IPS-18c (cell line): ENCODE data around the gene C10orf105.

Experiments used
- H3K4me3 ChIP-seq: 2 replicates; pipeline ENCODE4 v1.7.0; 2013; ENCODE audit warnings: low read depth, mild to moderate bottlenecking, low read length, moderate library complexity; ENCODE audit not compliant: insufficient read depth
- H3K9me3 ChIP-seq: one replicate; pipeline ENCODE4 v1.6.1; 2013; ENCODE audit warnings: mild to moderate bottlenecking, low read length, moderate library complexity; ENCODE audit not compliant: control insufficient read depth, insufficient read depth

C10orf105 gene

GRCh38 chr10:71677261-71677660 is 42.3 kb downstream of the C10orf105 start:
- no peaks in the 10 kb centered on the region for H3K9me3 ChIP-seq

DNA sequence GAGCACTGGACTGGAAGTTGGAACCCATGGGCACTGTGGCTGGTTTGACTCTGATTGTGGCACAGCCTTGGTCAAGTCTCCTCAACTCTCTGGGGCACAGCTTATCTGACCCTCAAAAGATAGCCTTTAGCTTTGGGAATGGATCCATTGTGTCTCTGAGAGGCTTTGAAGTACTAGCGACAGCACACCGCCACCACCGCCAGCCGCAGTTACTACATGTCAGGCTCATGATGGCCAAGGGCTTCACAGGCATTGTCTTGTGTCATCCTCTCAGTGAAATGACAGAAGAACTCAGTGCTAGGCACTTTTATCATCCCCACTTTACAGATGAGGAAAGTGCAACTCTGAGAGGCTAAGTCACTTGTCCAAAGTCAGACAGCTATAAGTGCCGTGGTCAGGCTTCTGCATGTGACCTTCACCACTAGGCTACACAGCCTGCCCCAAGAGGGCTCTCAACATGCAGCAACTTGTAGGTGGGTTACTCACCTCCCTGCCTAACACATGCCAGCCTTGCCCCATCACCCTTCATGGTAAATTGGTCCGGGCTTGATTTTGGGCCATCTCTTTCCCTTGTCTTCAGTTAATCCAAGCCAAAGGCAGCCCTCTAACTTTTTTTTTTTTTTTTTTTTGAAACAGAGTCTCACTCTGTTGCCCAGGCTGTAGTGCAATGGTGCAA is 44.1 kb downstream of the C10orf105 start:
- no peaks in the 10 kb centered on the region for H3K9me3 ChIP-seq
- no peak overlapping the region for H3K4me3 ChIP-seq

More at GRCh38 chr10:71677261-71677660, 42.3 kb downstream of the C10orf105 start:
- no peak overlapping the region for H3K4me3 ChIP-seq

DNA sequence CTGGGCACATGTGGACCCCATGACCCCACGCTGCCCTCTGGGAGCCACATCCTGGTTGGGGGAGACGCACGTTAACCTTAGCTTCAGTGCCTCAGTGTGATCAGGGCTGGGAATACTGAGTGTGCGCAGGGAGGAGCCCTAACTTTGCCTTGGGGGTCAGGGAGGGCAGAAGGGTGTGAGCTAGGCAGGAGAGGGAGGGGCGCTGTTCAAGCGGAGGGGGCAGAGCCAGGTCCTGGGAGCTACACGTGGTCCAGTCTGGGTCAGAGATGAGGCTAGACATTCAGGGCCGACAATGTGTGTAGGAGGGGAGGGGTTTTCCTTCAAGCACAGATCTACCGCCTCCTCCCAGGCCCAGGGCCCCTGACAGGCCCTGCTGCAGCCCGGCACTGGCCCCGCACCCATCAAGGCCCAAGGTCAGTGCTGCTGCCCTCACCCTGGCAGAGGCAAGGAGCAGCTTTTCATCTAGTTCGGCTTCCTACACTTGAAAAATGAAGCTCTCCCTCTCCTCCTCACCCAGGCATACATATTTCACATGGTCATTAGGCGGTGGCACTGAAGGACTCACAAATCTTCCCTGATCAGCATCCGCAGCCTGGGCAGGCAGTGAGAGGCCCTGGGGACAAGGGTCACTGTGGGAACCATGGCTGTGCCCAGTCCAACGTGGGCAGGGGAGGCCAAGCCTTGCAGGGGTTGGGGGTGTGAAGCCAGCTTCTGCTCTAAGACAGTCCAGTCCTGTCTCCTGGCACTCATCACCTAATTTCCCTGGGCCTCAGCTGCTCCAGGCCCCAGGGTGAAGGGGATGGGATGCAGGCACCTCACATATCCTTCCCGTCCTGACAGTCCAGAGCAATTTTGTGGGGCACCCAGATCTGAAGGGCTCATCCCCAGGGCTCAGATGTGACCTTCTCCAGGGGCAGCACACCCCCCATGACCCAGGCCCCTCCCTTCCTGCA is 47.3 kb downstream of the C10orf105 start:
- no peak overlapping the region for H3K4me3 ChIP-seq
- no peaks in the 10 kb centered on the region for H3K9me3 ChIP-seq

- no peak overlapping the region for H3K4me3 ChIP-seq
Measured at GRCh38 chr10:71667387-71667752, 52.2 kb downstream of the C10orf105 start.

GRCh38 chr10:71666639-71667386 is 52.8 kb downstream of the C10orf105 start:
- Histone ChIP-seq H3K4me3 (no peak overlapping the region), H3K9me3 (no peaks in the 10 kb centered on the region)

More at GRCh38 chr10:71667387-71667752, 52.2 kb downstream of the C10orf105 start:
- no peaks in the 10 kb centered on the region for H3K9me3 ChIP-seq

GRCh38 chr10:71665456-71665855 is 54.1 kb downstream of the C10orf105 start:
- Histone ChIP-seq H3K9me3 (no peaks in the 10 kb centered on the region), H3K4me3 (no peak overlapping the region)

DNA sequence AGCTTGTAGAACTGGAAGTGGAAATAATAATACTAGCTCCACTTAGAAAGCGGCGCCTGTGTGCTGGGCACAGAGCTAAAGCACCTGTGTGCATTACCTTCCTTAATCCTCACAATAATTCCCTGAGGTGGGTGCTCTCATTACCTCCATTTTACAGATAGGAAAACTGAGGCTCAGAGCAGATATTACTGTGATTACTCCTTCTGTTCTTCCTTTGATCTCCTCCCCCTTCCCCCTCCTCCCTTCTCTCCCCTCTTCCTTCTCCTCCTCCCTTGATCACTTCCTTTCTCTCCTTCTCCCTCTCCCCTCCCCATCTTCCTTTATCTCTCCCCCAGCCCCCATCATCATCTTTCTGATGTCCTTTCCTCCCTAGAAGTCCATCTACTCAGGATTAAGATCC is 55.0 kb downstream of the C10orf105 start:
- no peak overlapping the region for H3K4me3 ChIP-seq
- H3K9me3 ChIP-seq, result peaks cover 5% of the 10 kb centered on the region

- no peak overlapping the region for H3K4me3 ChIP-seq
- H3K9me3 ChIP-seq, result peaks cover 5% of the 10 kb centered on the region
Measured at GRCh38 chr10:71663311-71663710, 56.3 kb downstream of the C10orf105 start.

- Histone ChIP-seq H3K4me3 (no peak overlapping the region), H3K9me3 (peaks cover 5% of the 10 kb centered on the region)
Measured at GRCh38 chr10:71661779-71662336, 57.7 kb downstream of the C10orf105 start.
